KMS-11 (cell line): ENCODE results near the gene PHF14.

Source experiments
- H2AFZ ChIP-seq: fragments of 200-600 bp; sonication (generic); 2 replicates; pipeline ENCODE4 v1.6.1; 2016; ENCODE audit warnings: antibody characterized with exemption, mixed run types, low read depth
- H3K27ac ChIP-seq: fragments of 200-600 bp; sonication (generic); 2 replicates; pipeline ENCODE4 v1.6.1; 2016; ENCODE audit warnings: mild to moderate bottlenecking, mixed run types
- H3K27me3 ChIP-seq: fragments of 200-600 bp; sonication (generic); 2 replicates; pipeline ENCODE4 v1.6.1; 2017; ENCODE audit warnings: mild to moderate bottlenecking, low read depth, mixed run types, moderate library complexity; ENCODE audit not compliant: insufficient read depth
- H3K36me3 ChIP-seq: fragments of 200-600 bp; sonication (generic); 2 replicates; pipeline ENCODE4 v1.6.1; 2017; ENCODE audit warnings: mild to moderate bottlenecking, mixed run types; ENCODE audit not compliant: insufficient read depth
- H3K4me1 ChIP-seq: fragments of 200-600 bp; sonication (generic); 2 replicates; pipeline ENCODE4 v1.6.1; 2016; ENCODE audit warnings: mild to moderate bottlenecking, low read depth, mixed run types; ENCODE audit not compliant: poor library complexity, severe bottlenecking
- H3K4me2 ChIP-seq: fragments of 200-600 bp; sonication (generic); 2 replicates; pipeline ENCODE4 v1.7.0; 2016; ENCODE audit warnings: mild to moderate bottlenecking, mixed run types
- H3K4me3 ChIP-seq: fragments of 200-600 bp; sonication (generic); IDR thresholded peaks from 2 replicates; pipeline ENCODE4 v1.6.1; 2017; ENCODE audit warnings: low read depth, low read length, mixed read lengths; ENCODE audit not compliant: insufficient read depth
- H3K79me2 ChIP-seq: fragments of 200-600 bp; sonication (generic); 2 replicates; pipeline ENCODE4 v1.6.1; 2016; ENCODE audit warnings: low read depth, mixed run types; ENCODE audit not compliant: insufficient read depth
- H3K9ac ChIP-seq: fragments of 200-600 bp; sonication (generic); 2 replicates; pipeline ENCODE4 v1.6.1; 2016; ENCODE audit warnings: mild to moderate bottlenecking, mixed run types
- H4K20me1 ChIP-seq: fragments of 200-600 bp; sonication (generic); 2 replicates; pipeline ENCODE4 v1.6.1; 2016; ENCODE audit warnings: mild to moderate bottlenecking, mixed run types; ENCODE audit not compliant: insufficient read depth
- TF ChIP-seq, protein P1 (sequence below): fragments of 200-600 bp; sonication (generic); conservative IDR thresholded peaks from 2 replicates; pipeline ENCODE4 v1.6.1; 2017; ENCODE audit warnings: low read depth, mild to moderate bottlenecking, antibody characterized with exemption, low read length, moderate library complexity, mixed read lengths

The PHF14 gene

GRCh38 chr7:10931161-10931560, 42.5 kb upstream of the PHF14 start:
- Histone ChIP-seq H4K20me1 (no peaks in the 10 kb centered on the region), H3K4me2 (no peak overlapping the region), H3K4me3 (no peak overlapping the region), H3K27ac (no peak overlapping the region), H3K36me3 (peaks cover 13% of the 10 kb centered on the region; the same call in 1 of the 2 replicates), H3K27me3 (no peaks in the 10 kb centered on the region), H3K4me1 (no peaks in the 10 kb centered on the region), H2AFZ (no peak overlapping the region), H3K9ac (no peak overlapping the region), H3K79me2 (peaks cover 2% of the 10 kb centered on the region; the same call in 1 of the 2 replicates)
- TF ChIP-seq, protein P1, sequence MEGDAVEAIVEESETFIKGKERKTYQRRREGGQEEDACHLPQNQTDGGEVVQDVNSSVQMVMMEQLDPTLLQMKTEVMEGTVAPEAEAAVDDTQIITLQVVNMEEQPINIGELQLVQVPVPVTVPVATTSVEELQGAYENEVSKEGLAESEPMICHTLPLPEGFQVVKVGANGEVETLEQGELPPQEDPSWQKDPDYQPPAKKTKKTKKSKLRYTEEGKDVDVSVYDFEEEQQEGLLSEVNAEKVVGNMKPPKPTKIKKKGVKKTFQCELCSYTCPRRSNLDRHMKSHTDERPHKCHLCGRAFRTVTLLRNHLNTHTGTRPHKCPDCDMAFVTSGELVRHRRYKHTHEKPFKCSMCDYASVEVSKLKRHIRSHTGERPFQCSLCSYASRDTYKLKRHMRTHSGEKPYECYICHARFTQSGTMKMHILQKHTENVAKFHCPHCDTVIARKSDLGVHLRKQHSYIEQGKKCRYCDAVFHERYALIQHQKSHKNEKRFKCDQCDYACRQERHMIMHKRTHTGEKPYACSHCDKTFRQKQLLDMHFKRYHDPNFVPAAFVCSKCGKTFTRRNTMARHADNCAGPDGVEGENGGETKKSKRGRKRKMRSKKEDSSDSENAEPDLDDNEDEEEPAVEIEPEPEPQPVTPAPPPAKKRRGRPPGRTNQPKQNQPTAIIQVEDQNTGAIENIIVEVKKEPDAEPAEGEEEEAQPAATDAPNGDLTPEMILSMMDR = no peak

- H3K9ac ChIP-seq = no peak overlapping the region
- peaks cover 32% of the 10 kb centered on the region for H3K79me2 ChIP-seq
- H3K27ac ChIP-seq = no peak overlapping the region
- H3K4me3 ChIP-seq = no peak overlapping the region
- peaks cover 13% of the 10 kb centered on the region; the same call in 1 of the 2 replicates for H3K36me3 ChIP-seq
- H4K20me1 ChIP-seq = peaks cover 5% of the 10 kb centered on the region; the same call in 1 of the 2 replicates
- TF ChIP-seq, protein P1 = no peak
- H3K4me2 ChIP-seq = no peak overlapping the region
- no peak overlapping the region for H2AFZ ChIP-seq
- no peaks in the 10 kb centered on the region for H3K27me3 ChIP-seq
- H3K4me1 ChIP-seq = peaks cover 11% of the 10 kb centered on the region
Measured at GRCh38 chr7:10934292-10934691, 39.4 kb upstream of the PHF14 start.

GRCh38 chr7:10939237-10939910, 34.3 kb upstream of the PHF14 start:
- peak overlapping the region; percentile 94 for H3K27ac ChIP-seq
- TF ChIP-seq, protein P1 = no peak
- H3K27me3 ChIP-seq = no peaks in the 10 kb centered on the region
- H3K79me2 ChIP-seq = peaks cover 38% of the 10 kb centered on the region
- peak overlapping the region; percentile 63 for H3K4me3 ChIP-seq
- peak overlapping the region; percentile 87 for H3K9ac ChIP-seq
- H2AFZ ChIP-seq = peak overlapping the region; percentile 88; the same call in 1 of the 2 replicates
- peak overlapping the region; percentile 87 for H3K4me2 ChIP-seq
- peaks cover 25% of the 10 kb centered on the region for H3K4me1 ChIP-seq
- H3K36me3 ChIP-seq = no peaks in the 10 kb centered on the region
- H4K20me1 ChIP-seq = peaks cover 5% of the 10 kb centered on the region; the same call in 1 of the 2 replicates

GRCh38 chr7:10939911-10940703, 33.6 kb upstream of the PHF14 start:
- peaks cover 38% of the 10 kb centered on the region for H3K79me2 ChIP-seq
- peak overlapping the region; percentile 87 for H3K4me2 ChIP-seq
- H3K27me3 ChIP-seq = no peaks in the 10 kb centered on the region
- H3K9ac ChIP-seq = peak overlapping the region; percentile 87
- no peaks in the 10 kb centered on the region for H3K36me3 ChIP-seq
- peaks cover 25% of the 10 kb centered on the region for H3K4me1 ChIP-seq
- peaks cover 5% of the 10 kb centered on the region; the same call in 1 of the 2 replicates for H4K20me1 ChIP-seq
- H2AFZ ChIP-seq = peak overlapping the region; percentile 88
- peak overlapping the region; percentile 94 for H3K27ac ChIP-seq
- TF ChIP-seq, protein P1 = no peak
- peak overlapping the region; percentile 63 for H3K4me3 ChIP-seq
